ENCODE measurements around the gene SCAPER.

SCAPER gene

DNA sequence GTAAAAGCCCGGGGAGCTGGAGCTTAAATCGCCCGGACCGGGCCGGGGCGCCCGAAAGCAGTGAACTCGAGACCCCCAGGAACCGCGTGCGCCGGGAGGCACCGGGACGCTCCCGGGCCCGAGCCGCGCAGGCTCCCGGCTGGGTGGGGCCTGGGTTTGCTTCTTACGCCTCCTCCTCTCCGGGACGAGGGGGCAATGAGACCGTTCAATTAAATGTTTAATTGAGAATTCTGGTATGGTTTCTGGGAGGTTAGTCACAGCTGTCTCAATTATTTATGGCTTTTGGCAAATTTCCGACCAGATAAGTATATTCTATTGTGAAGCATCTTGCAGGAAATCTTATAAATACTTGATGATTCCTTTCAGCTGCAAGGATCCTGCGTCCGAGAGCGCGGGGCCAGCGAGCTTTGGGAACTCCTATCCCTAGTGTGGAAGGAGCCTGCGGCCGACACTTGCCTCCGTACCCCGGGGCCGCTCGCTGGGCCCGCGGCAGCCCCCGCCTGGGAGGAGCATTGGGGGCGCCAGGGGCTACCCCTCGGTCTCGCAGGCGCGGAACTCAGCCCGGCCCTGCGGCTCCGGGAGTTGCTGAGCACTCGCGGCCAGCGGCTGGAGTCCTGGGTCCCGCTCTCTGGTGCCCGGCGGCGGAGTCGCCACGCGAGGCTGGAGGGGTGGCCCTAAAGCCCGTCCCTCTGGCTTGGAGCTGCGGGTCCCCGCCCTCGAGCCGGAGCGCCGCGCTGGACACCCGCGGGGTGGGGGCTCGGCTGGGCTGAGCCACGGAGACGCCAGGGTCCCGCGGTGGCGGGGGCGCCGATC, 558.3 kb downstream of the SCAPER start:
- DNase-seq, result no peak

DNA sequence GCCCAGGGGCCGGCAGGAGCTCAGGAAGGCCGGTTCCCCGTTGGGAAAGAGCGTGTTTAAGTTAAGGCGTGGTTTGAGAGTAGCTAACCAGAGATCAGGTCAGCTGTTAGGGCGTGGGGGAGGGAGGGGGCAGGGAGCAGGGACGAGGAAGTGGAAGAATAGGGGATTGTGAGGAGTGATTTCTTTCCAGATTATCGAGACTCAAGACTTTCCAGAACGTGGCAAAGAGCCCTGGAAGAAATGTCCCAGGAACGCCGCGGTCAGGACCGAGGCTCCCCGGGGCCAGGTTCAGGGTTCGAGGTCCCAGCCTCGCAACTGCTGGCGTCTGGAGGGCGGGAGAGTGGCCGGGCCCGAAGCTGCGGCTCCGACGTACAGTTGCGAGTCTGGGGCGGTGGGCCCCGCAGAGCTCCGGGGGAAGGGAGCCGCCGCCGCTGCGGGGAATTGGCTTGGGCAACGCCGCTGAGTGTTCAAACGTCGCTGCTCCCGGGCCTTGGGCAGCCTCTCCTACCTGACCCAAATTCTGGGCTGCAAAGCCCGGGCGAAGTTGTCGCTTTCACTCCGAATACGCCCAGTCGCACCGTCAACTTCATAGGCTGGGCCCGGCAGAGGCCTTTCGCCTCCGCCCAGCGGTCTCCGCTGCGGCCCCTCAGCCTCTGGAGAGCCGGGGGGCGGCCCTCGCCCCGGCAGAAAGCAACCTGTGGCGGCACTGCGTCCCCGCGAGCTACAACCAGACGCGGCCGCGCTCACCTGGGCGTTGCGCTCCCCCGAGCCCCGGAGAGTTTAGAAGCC, 559.1 kb downstream of the SCAPER start:
- no peak for DNase-seq

DNA sequence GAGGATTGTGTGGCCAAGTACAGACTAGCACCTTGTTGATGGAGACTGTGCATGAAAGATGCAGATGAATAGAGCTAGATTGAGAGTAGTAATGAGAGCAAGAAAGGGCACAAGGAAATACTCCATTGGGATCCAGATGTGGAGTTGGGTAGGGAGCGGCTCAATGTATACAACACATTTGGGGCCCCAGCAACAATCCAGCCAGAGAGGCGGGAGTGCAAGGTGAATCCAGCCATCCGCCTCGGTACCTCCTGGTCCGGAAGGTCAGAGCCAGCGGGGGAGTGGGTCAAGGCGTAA, 559.6 kb downstream of the SCAPER start:
- no peak for DNase-seq

DNA sequence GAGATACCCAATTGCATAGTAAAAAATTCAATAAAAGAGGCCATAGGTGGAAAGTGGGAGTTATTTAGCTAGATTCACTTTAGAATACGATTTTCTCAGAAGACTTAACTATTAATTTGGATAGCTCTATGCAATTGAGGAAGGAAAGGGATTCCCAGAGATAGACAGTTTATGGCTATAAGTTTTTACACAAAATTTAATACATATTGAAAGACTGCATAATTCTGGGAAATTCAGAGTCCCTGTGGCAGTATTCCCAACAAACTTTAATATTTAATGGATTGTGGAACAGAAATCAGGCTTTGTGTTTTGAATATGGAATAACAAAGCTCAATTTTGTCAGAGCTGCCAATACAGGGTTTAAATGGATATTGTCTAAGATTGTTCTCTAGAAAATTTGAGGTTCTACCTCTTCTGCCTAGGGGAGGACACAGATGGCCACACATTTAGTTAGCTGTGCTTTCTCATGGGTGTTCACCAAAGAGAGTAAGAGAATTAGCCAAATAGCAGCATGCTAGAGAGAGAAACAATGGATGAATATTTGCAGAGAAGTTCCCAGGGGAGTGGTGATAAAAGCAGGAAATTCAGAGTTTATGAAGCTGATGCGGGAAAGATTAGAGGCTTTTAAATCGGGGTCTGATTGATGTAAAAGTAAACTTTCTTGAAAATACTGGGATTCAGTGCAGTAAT, 560.1 kb downstream of the SCAPER start:
- DNase-seq, result no peak

DNA sequence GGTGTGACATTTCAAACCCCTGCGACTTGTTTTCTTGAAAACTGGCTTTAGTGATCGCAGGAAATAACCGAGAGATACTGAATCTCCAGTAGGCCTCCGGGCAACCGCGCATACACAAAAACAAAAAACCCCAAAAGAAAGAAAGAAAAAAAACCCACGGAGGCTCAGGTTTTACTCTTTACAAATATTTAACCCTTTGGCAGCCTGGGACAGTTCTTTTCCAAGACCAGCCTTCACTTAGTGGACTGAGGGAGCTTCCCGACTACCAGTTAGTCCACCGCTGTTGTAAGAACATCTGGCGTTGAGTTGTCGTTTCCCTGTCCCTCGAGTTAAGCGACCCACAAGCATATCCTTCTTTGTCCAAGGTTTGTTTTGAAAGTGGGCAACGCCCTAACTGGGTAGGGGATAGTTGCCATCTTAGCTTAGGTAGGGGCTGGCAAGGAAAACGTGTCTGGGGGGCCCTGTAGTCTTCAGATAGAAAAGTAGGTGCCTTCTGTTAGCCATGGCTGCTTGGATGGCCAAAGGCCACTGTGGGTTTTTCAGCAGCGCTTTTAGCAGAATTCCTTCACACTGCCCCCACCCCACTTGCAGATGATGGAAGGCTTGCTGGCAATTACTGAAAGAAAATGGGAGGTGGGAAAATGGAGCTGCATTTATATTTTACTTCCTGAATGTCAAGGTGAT, 561.7 kb downstream of the SCAPER start:
- DNase-seq, result no peak

DNA sequence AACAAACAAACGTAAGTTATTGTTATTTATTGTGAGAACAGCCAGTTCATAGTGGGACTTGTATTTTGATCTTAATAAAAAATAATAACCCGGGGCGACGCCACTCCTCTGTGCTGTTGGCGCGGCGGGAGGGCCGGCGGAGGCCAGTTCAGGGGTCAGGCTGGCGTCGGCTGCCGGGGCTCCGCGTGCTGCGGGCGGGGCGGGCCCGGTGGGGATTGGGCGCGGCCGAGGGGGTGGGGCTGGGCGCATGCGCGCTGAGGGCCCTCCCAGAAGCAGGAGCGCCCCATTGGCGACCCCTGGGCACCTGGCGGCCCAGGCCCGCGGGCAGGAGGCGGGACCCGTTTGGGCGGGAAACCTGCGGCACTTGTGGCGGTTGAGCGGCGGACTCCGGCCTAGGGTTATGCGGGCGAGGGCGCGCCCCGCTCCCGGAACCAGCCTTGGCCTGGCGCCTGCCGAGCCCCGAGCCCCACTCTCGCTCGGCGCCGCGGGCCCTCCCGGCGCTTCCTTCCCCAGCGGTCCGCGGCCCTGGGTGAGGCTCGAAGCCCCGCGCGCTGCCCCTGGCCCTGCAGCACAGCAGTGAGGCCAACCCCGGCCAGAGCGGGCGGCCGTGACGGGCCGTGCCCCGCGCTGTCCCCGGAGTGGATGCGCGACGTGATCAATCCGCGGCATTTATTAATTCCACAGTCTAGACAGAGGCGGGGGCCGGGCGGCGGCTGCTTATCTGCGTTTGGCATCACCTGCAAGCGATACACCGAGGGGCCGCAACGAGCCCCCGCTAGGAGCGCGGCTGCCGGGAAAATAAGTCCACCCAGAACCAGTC, 562.5 kb downstream of the SCAPER start:
- DNase-seq, result no peak

DNA sequence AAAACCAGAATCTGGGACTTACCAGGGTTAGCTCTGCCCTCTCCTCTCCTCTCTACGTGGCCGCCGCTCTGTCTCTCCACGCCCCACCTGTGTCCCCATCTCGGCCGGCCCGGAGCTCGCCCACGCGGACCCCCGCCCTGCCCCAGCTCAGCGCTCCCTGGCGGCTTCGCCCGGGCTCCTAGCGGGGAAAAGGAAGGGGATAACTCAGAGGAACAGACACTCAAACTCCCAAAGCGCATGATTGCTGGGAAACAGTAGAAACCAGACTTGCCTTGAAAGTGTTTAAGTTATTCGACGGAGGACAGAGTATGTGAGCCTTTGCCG, 563.1 kb downstream of the SCAPER start:
- DNase-seq, result no peak

DNA sequence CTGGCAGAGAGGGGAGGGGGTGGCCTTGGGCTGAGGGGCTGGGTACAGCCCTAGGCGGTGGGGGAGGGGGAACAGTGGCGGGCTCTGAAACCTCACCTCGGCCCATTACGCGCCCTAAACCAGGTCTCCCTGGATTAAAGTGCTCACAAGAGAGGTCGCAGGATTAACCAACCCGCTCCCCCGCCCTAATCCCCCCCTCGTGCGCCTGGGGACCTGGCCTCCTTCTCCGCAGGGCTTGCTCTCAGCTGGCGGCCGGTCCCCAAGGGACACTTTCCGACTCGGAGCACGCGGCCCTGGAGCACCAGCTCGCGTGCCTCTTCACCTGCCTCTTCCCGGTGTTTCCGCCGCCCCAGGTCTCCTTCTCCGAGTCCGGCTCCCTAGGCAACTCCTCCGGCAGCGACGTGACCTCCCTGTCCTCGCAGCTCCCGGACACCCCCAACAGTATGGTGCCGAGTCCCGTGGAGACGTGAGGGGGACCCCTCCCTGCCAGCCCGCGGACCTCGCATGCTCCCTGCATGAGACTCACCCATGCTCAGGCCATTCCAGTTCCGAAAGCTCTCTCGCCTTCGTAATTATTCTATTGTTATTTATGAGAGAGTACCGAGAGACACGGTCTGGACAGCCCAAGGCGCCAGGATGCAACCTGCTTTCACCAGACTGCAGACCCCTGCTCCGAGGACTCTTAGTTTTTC, 563.6 kb downstream of the SCAPER start:
- DNase-seq, result no peak

DNA sequence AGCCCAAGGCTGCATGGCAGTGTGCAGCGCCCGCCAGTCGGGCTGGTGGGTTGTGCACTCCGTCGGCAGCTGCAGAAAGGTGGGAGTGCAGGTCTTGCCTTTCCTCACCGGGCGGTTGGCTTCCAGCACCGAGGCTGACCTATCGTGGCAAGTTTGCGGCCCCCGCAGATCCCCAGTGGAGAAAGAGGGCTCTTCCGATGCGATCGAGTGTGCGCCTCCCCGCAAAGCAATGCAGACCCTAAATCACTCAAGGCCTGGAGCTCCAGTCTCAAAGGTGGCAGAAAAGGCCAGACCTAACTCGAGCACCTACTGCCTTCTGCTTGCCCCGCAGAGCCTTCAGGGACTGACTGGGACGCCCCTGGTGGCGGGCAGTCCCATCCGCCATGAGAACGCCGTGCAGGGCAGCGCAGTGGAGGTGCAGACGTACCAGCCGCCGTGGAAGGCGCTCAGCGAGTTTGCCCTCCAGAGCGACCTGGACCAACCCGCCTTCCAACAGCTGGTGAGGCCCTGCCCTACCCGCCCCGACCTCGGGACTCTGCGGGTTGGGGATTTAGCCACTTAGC, 564.3 kb downstream of the SCAPER start:
- DNase-seq, result peak; percentile 44

DNA sequence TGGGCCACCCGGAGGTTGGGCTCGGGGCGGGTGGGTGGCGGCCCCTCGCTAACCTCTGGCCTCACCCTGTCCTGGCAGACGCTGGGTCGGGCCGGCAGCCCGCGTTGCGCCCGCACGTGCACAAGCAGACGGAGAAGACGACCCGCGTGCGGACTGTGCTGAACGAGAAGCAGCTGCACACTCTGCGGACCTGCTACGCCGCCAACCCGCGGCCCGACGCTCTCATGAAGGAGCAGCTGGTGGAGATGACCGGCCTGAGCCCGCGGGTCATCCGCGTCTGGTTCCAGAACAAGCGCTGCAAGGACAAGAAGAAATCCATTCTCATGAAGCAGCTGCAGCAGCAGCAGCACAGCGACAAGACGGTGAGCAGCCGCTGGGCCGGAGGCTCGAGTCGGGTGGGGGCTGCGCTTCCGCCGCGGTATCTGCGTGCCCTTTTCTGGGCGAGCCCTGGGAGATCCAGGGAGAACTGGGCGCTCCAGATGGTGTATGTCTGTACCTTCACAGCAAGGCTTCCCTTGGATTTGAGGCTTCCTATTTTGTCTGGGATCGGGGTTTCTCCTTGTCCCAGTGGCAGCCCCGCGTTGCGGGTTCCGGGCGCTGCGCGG, 564.8 kb downstream of the SCAPER start:
- DNase-seq, result no peak

DNA sequence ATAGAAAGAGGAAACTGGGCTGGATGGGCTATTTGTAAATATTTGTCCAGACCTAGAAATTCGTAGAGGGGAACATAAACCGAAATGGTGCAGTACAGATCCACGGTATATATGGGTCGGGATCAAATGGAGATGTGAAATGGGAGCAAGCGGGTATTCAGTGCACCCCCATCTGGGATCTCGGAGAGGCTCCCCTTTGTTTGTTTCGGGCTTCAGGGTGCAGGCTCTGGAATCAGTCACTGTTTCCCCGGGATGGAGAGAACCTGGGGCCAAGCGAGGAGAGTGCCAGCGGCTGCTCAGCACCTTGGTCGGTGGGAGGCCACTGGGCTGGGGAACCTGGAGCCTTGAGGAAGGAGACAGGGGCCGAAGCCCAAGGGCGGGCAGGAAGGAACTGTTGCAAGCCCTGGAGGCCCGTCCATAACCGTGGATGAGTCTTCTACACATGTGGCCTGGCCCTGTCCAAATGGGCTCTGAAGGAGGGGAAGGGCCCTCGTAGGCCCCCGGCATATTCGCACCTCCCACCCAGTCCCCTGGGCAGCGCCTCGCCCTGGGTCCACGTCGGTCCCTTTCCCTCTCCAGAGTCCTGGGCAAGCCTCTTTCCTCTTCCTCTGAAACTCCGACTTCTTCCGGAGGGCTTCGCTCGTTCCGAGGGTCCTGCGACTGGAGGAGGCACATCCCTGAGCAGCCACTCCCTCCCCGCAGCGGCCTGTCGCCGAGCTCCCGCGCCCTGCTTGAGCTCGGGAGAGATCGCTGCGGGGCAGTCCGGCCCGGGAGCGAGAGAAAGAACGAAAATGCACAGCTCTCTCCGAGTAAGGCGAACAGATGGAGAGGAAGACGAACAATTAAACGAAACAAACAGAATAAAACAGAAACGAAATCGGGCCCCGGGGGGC, 565.6 kb downstream of the SCAPER start:
- no peak for DNase-seq

DNA sequence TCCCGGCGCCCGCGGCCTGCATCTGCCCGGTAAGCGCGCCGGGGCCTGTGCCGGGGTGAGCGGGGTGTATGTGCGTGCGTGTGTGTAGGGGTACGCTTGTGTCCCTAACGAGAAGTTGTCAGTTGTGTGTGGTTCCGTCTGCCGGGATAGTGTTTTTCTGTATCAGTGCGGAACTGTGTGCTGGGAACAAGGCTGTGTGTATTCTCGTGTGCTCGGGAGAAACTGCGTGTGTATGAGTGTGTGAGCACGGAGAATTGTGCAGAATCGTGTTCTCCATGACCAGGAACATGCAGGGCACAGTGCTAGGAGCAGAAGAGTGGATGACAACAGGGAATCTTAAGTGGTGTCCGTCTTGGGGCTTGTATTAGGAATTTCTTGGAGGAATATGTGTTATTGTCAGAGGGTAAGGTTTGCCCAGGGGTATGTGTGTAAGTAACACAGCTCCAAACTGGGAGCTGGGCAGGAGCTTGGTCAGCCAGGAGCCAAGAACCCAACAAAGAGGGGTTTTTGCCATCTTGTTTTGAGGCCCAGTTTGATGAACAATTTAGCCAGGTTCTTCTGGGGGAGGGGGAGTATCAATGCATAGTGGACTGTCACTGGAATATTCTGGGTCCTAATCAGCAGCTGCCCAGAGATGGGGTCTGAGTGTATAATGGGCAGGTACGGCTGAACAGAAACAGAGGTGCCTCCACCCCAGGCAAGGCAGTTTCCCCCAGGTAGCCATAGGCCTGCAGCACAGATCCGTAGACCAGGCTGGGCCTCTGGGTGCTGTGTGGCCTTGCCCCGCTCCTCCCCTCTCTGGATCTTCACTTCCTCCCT, 566.4 kb downstream of the SCAPER start:
- no peak for DNase-seq

DNA sequence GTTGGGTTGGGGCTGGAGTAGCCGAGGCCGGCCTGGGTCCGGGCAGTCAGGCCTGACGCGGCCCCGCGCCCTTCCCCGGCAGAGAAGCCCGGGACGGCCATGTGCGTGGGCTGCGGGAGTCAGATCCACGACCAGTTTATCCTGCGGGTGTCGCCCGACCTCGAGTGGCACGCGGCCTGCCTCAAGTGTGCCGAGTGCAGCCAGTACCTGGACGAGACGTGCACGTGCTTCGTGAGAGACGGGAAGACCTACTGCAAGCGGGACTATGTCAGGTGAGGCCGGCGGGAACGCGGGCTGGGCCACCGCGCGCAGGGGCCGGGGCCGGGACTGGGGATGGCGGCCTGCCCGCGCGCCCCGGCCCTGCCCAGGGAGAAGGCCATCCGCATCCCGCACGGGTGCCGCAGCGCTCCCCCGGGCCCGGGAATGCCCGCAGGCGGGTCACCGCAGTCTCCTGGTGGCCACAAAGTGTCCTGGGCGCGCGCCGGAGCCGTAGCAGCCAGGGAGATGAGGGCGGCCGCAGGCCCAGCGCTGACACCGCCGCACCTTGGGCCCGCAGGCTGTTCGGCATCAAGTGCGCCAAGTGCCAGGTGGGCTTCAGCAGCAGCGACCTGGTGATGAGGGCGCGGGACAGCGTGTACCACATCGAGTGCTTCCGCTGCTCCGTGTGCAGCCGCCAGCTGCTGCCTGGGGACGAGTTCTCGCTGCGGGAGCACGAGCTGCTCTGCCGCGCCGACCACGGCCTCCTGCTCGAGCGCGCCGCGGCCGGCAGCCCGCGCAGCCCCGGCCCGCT, 567.2 kb downstream of the SCAPER start:
- no peak for DNase-seq

DNA sequence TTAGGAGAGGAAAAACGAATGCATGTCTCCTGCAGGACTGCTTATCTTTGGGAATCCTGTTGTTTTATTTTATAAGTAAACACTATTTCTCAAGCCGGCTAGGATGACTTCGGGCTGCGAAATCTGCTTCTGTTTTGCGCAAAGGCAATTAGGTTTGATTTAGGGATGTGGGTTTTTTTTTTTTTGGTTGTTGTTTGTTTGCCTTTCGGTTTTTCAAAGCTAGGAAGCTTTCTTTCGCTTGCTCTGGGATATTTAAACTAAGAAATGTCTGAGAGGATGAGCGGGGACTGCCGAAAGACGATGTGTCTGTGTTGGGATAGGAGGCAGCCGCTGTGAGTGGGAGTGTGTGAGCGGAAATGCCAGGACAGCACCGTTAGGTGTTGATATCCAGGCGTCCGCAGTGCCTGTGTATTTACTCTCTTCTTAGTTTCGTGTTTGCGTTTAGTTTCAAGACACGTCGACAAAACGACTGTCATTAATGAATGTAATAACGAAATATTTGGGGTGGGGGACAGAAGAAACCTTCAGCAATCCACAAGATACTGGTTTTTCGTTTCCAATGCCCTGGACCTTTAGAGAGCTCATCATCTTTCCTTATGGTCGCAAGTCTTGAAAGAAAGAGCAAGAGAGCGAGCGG, 568.0 kb downstream of the SCAPER start:
- no peak for DNase-seq

DNA sequence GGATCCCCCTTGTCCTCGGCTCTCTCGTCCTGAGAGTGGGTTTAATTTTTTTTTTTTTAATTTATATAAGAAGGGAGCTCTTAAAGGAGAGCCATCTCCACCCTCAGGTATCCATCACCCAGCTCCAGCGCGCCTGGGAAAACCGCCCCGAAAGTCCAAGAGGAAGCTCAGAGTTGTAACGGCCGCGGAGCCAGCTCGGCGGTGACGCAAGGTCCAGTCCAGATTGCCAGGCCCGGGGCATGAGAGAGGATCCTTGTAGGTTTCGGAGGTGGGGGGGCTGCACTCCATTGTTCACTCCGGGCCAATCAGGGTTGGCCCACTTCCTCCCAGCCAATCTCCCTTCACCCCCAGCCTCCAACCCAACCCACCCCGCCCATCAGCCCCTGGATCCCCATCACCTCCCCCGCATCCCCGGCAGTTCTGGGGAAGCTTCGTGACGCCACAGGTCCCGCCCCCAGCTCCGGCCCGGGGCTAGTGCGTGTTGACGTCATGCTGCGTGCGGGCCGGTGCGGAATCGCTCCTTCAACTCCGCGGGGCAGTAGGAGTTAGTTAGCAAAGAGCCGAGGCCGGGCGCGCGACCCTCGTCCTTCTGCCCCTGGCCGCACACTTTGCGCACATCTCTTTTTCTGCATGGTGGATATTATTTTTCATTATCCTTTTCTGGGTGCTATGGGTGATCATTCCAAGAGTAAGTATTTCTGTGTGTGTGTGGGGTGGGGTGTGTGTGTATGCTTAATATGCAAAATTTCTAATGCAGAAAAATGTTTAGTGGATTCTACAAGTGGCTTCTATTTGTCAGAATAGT, 568.7 kb downstream of the SCAPER start, which contains the start of gene ISL2:
Gene ISL2 (plus strand): TSS at position 520 of the 805 bp plus-strand sequence. CDS start 111 bp downstream, at position 631.
- DNase-seq, result peak; percentile 79
